ENCODE measurements around the gene CETP. TPM values are rescaled to one million over a fixed set of nuclear protein-coding genes. Genes with fewer than 3 reads are reported as not detected.

Gene CETP
- total RNA-seq, 4 donors from 2014 or later = 0.19 to 0.32 (median 0.31) TPM; not detected in 1

DNA sequence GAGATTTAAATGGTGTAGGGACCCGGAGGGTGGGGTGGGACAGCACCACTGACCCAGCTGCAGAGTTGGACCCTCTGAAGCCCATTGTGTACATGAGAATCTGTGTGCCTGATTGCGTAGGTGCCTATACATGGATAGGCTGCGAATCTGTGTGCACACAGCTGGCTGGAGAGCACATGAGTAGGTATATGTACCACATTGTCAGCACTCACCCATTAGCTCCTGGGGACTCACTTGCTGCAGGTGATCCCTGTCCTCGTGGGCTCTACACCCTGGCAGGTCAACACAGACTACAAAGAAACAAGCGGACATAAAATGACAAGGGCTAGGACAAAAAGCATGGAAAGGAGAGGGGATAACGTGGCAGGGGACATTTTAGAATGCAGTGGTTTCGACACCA is 11.3 kb upstream of the CETP start:
- no peak overlapping the region for H3K27ac ChIP-seq
- WGBS, 2 donors = 85 to 88% methylated on average over 5 to 7 of the region's 7 CpGs
- peaks cover 0 to 57% (median 0%) of the 10 kb centered on the region in 4 donors for H3K27me3 ChIP-seq
- H3K9me3 ChIP-seq = no peaks in the 10 kb centered on the region
- H3K4me3 ChIP-seq = no peak overlapping the region
- intact Hi-C loops (cut with DNase I) = loop anchor here (5.0 kb wide), 1 partner anchor 83 kb away; the partner anchor contains the start of gene SLC12A3
- TF ChIP-seq, protein P1, sequence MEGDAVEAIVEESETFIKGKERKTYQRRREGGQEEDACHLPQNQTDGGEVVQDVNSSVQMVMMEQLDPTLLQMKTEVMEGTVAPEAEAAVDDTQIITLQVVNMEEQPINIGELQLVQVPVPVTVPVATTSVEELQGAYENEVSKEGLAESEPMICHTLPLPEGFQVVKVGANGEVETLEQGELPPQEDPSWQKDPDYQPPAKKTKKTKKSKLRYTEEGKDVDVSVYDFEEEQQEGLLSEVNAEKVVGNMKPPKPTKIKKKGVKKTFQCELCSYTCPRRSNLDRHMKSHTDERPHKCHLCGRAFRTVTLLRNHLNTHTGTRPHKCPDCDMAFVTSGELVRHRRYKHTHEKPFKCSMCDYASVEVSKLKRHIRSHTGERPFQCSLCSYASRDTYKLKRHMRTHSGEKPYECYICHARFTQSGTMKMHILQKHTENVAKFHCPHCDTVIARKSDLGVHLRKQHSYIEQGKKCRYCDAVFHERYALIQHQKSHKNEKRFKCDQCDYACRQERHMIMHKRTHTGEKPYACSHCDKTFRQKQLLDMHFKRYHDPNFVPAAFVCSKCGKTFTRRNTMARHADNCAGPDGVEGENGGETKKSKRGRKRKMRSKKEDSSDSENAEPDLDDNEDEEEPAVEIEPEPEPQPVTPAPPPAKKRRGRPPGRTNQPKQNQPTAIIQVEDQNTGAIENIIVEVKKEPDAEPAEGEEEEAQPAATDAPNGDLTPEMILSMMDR (IDR thresholded peaks at IDR 0.05) = no peak
- TF ChIP-seq POLR2A (IDR thresholded peaks at IDR 0.05) = no peak
- H3K36me3 ChIP-seq = peaks cover under 1 to 10% (median 4%) of the 10 kb centered on the region in 3 donors
- H3K4me1 ChIP-seq = peaks cover 0 to 1% (median 0%) of the 10 kb centered on the region in 3 donors
- DNase-seq = no peak

- Histone ChIP-seq H3K36me3 (peaks cover 0 to 4% (median 4%) of the 10 kb centered on the region in 3 donors), H3K4me1 (no peaks in the 10 kb centered on the region), H3K4me3 (no peak overlapping the region), H3K9me3 (no peaks in the 10 kb centered on the region), H3K27me3 (peaks cover 0 to 63% (median 0%) of the 10 kb centered on the region in 4 donors), H3K27ac (peak overlapping the region in 1 of 4 donors; percentile 6)
- TF ChIP-seq POLR2A (IDR thresholded peaks at IDR 0.05) = no peak
- TF ChIP-seq, protein P1 (IDR thresholded peaks at IDR 0.05) = peak in 5 of 6 experiments; percentile 40 to 57 (median 47)
- DNase-seq = no peak
- intact Hi-C loops (cut with DNase I) = loop anchor here (5.0 kb wide), 1 partner anchor 84 kb away; the partner anchor contains the start of gene SLC12A3
- WGBS, 2 donors = 66 to 79% methylated on average over 10 to 15 of the region's 15 CpGs
Observed at GRCh38 chr16:56950881-56951771, 10.6 kb upstream of the CETP start.

- TF ChIP-seq POLR2A (IDR thresholded peaks at IDR 0.05) = no peak
- TF ChIP-seq, protein P1 (IDR thresholded peaks at IDR 0.05) = no peak
- WGBS, 2 donors = 87 to 94% methylated on average over 3 to 5 of the region's 6 CpGs
- no peak for DNase-seq
- no peak overlapping the region for H3K4me3 ChIP-seq
- no peak overlapping the region for H3K27ac ChIP-seq
- H3K4me1 ChIP-seq = no peaks in the 10 kb centered on the region
- intact Hi-C loops (cut with DNase I) = loop anchor here (5.0 kb wide), 1 partner anchor 86 kb away; the partner anchor contains the start of gene SLC12A3
- H3K36me3 ChIP-seq = no peaks in the 10 kb centered on the region
- peaks cover 0 to 75% (median 0%) of the 10 kb centered on the region in 4 donors for H3K27me3 ChIP-seq
- no peaks in the 10 kb centered on the region for H3K9me3 ChIP-seq
Observed at GRCh38 chr16:56953006-56953405, 8.7 kb upstream of the CETP start.

- 78 to 79% methylated on average over 4 of the region's 4 CpGs for WGBS, 2 donors
- H3K36me3 ChIP-seq = no peaks in the 10 kb centered on the region
- H3K27me3 ChIP-seq = peaks cover 0 to 89% (median 0%) of the 10 kb centered on the region in 4 donors
- TF ChIP-seq POLR2A (IDR thresholded peaks at IDR 0.05) = no peak
- TF ChIP-seq, protein P1 (IDR thresholded peaks at IDR 0.05) = no peak
- H3K4me3 ChIP-seq = no peak overlapping the region
- intact Hi-C loops (cut with DNase I) = no loop called here
- no peaks in the 10 kb centered on the region for H3K9me3 ChIP-seq
- no peak for DNase-seq
- H3K4me1 ChIP-seq = peaks cover 0 to 9% (median 4%) of the 10 kb centered on the region in 3 donors
- no peak overlapping the region for H3K27ac ChIP-seq
Observed at GRCh38 chr16:56956076-56956475, 5.7 kb upstream of the CETP start.

- no peak for TF ChIP-seq POLR2A (IDR thresholded peaks at IDR 0.05)
- TF ChIP-seq, protein P1 (IDR thresholded peaks at IDR 0.05) = no peak
- 63 to 79% methylated on average over 3 to 4 of the region's 4 CpGs for WGBS, 2 donors
- no peak overlapping the region for H3K27ac ChIP-seq
- intact Hi-C loops (cut with DNase I) = no loop called here
- H3K27me3 ChIP-seq = peaks cover 0 to 88% (median 0%) of the 10 kb centered on the region in 4 donors
- H3K4me1 ChIP-seq = peaks cover 0 to 14% (median 6%) of the 10 kb centered on the region in 3 donors
- no peak for DNase-seq
- no peaks in the 10 kb centered on the region for H3K36me3 ChIP-seq
- H3K9me3 ChIP-seq = no peaks in the 10 kb centered on the region
- H3K4me3 ChIP-seq = no peak overlapping the region
Observed at GRCh38 chr16:56956756-56957155, 5.0 kb upstream of the CETP start.

Measured in esophagus squamous epithelium (tissue), 5 donors.